Astrocyte of the cerebellum (primary cell): ENCODE measurements around the gene SH3GLB1.

Experiments
- DNase-seq: peaks from one replicate; pipeline ENCODE4 v3.0.0-alpha.2; 2011; ENCODE audit warnings: low read depth
- H3K4me3 ChIP-seq: 2 replicates; pipeline ENCODE4 v1.5.1; 2011; ENCODE audit warnings: mild to moderate bottlenecking, low read depth, low read length, moderate library complexity
- in situ Hi-C: cut with HindIII; loops from 2 replicates; pipeline ENCODE4 v1.10.0; 2017; ENCODE audit warnings: low sequenced_read_pairs
- TF ChIP-seq, protein P1 (sequence below): IDR thresholded peaks from 2 replicates; pipeline ENCODE4 v1.5.1; 2012; ENCODE audit warnings: low read length, low read depth, moderate library complexity, mild to moderate bottlenecking; ENCODE audit errors: missing control alignments

The SH3GLB1 gene

DNA sequence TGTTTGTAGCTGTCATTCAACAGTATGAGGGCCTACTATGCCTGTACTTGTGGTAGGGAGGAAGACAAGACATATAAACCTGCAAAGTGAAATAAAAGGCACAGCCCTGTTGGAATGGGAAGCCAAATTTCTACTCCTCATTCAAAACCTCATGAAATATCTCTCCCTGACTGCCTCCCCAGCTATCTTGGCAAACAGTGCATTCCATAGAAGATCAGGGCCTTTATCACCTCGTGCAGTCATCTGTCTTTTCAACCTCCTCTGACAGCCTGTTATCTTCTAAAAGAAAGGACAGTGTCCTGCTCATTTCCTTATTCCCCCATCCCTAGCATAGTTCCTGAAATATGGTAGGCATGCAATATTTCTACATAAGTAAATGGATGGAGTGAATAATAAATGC lies 71.0 kb downstream of the SH3GLB1 start:
- DNase-seq: no peak
- TF ChIP-seq, protein P1, sequence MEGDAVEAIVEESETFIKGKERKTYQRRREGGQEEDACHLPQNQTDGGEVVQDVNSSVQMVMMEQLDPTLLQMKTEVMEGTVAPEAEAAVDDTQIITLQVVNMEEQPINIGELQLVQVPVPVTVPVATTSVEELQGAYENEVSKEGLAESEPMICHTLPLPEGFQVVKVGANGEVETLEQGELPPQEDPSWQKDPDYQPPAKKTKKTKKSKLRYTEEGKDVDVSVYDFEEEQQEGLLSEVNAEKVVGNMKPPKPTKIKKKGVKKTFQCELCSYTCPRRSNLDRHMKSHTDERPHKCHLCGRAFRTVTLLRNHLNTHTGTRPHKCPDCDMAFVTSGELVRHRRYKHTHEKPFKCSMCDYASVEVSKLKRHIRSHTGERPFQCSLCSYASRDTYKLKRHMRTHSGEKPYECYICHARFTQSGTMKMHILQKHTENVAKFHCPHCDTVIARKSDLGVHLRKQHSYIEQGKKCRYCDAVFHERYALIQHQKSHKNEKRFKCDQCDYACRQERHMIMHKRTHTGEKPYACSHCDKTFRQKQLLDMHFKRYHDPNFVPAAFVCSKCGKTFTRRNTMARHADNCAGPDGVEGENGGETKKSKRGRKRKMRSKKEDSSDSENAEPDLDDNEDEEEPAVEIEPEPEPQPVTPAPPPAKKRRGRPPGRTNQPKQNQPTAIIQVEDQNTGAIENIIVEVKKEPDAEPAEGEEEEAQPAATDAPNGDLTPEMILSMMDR: no peak
- in situ Hi-C loops: no loop called here
- H3K4me3 ChIP-seq: no peak overlapping the region

DNA sequence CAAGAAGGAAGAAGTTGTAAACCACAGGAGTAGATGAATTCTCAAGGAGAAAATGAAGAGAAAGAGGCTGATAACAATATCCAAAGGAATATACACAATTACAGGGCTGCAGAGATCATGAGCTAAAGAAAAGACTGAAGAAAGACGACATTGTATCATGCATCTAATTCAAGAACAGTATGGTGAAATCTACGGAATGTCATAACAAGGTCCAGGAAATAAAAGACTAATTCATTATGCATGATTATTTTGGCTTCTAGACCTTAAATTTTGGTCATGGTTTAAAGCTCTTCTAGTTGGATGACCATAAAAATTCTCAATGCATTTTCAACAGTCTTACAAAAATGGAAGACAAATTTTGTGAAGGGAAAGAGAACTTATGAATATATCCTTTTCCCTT lies 71.7 kb downstream of the SH3GLB1 start:
- DNase-seq: no peak
- TF ChIP-seq, protein P1: no peak
- in situ Hi-C loops: no loop called here
- H3K4me3 ChIP-seq: no peak overlapping the region

DNA sequence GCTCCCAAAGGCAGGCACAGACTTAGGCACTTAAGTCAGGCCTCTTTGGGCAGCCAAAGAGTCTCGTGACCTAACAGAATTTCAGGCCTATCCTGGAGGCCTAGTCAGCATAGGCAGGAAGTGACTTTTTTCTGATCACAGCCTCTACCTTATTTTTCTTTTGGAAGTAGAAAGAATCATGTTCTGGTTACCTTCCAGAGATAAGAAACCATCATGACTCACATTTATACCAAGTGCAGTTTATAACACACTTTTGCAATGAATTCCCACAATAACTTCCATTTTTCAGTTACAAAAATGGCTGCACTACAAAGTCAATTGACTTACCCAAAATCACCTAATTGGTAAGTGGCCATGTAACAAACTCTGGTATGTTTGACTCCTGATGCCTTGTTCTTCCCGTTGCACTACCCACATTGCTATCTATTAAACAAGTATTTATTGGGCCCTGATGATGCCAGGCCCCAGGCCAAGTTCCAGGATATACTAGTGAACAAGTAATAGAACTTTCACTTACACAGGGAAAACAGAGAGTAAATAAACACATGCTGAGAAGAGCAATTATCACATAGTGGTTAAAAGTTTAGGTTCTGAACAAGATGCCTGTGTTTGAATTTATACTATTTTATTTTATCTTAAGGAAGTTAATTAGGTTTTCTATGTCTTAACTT lies 74.3 kb downstream of the SH3GLB1 start:
- TF ChIP-seq, protein P1: no peak
- no peak overlapping the region for H3K4me3 ChIP-seq
- in situ Hi-C loops: no loop called here
- DNase-seq: peak; percentile 28

DNA sequence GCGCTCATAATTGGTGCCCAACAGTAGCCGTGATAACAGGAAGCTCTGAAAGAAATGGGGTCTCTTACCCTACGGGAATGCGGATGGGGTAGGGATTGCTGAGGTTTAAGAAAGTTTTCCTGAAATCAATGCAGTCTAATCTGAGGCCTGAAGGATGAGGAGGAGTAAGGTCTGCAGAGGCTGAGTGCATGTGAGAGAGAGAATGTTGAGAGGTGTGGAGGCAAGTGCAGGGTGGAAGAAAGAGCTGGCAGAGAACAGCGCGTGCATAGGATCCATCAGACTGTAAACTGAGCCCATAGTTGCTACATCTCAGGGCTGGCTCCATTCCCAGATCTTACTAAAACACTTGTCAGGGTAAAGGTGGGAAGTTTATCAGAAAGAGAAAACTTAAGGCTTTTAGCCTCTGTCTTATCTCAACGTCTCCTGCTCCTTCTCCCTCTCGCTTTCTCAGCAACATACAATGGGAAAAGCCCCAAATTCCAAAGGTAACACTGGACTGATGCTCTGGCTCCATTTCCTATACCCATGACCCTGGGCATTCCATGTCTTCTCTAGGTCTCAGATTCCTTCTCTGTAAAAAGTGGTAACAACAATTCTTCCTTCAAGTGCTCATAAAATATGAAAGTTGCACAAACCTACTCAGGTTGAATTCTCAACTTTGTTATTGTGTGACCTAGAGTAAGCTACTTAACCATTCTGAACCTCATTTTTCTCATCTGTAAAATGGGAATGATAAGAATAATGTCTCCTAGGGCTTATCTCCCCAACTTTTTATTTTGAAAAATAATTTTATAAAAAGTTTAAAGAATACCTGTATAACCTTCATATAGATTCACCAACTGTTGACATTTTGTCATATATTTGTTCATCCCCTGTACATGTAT lies 75.2 kb downstream of the SH3GLB1 start:
- DNase-seq: no peak
- TF ChIP-seq, protein P1: no peak
- in situ Hi-C loops: no loop called here

DNA sequence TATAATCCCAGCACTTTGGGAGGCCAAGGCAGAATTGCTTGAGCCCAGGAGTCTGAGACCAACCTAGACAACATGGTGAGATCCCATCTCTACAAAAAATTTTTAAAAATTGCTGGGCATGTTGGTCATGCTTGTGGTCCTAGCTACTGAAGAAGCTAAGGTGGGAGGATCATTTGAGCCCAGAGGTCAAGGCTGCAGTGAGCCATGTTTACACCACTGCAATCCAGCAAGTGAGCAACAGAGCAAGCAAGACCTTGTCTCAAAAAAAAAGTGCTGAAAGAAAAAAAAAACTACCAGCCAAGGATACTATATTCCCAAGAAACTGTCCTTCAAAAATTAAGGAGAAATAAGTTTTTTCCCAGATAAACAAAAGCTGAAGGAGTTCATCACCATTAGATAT lies 78.1 kb downstream of the SH3GLB1 start:
- no peak for DNase-seq
- in situ Hi-C loops: no loop called here
- H3K4me3 ChIP-seq: no peak overlapping the region
- TF ChIP-seq, protein P1: no peak

More for the DNA sequence above, 75.2 kb downstream of the SH3GLB1 start:
- no peak overlapping the region for H3K4me3 ChIP-seq

DNA sequence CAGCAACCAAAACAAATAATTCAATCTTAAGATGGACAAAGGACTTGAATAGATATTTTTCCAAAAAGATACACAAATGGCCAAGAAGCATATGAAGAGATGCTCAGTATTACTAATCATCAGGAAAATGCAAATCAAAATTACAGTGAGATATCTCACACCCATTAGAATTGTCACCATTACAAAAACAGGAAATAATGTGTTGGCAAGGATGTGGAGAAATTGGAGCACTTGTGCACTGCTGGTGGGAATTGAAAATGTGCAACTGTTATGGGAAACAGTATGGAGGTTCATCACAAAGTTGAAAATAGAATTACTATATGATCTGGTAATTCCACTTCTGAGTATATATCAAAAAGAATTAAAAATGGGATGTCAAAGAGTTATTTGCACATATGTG lies 83.2 kb downstream of the SH3GLB1 start:
- TF ChIP-seq, protein P1: no peak
- H3K4me3 ChIP-seq: no peak overlapping the region
- in situ Hi-C loops: no loop called here
- no peak for DNase-seq
